GM20431 (cell line): ENCODE results near the gene FOXO1.
"Not testable (repeated sequence)": the region's sequence is repeated elsewhere in the genome, so short reads cannot be mapped to it uniquely, and the experiment has no call there.

Source experiments
- in situ Hi-C: fragments of 300-500 bp; cut with MseI, MboI; formaldehyde crosslinking; loops from one replicate; pipeline ENCODE4 v1.15.0; 2020; ENCODE audit warnings: low sequenced_read_pairs; ENCODE audit not compliant: unreplicated experiment

The FOXO1 gene

GRCh38 chr13:40668335-40668734, 1.9 kb upstream of the FOXO1 start:
- in situ Hi-C loops = no loop called here

GRCh38 chr13:40667622-40667978, 1.2 kb upstream of the FOXO1 start:
- in situ Hi-C loops = no loop called here

GRCh38 chr13:40666933-40667621, 636 bp upstream of the FOXO1 start:
- in situ Hi-C loops = no loop called here

- in situ Hi-C loops = no loop called here
Observed at GRCh38 chr13:40665126-40666044, 1.1 kb downstream of the FOXO1 start.

- in situ Hi-C loops = no loop called here
Observed at GRCh38 chr13:40664350-40665125, 1.9 kb downstream of the FOXO1 start.

- in situ Hi-C loops = not testable (repeated sequence)
Observed at GRCh38 chr13:40664100-40664349, 2.4 kb downstream of the FOXO1 start.

- in situ Hi-C loops = no loop called here
Observed at GRCh38 chr13:40662866-40663265, 3.6 kb downstream of the FOXO1 start.

GRCh38 chr13:40661875-40662665, 4.4 kb downstream of the FOXO1 start:
- in situ Hi-C loops = no loop called here

GRCh38 chr13:40660692-40661091, 5.7 kb downstream of the FOXO1 start:
- in situ Hi-C loops = no loop called here

GRCh38 chr13:40660141-40660664, 6.2 kb downstream of the FOXO1 start:
- in situ Hi-C loops = no loop called here

- in situ Hi-C loops = no loop called here
Observed at GRCh38 chr13:40657951-40658350, 8.5 kb downstream of the FOXO1 start.

GRCh38 chr13:40657307-40657706, 9.1 kb downstream of the FOXO1 start:
- in situ Hi-C loops = no loop called here

- in situ Hi-C loops = no loop called here
Observed at GRCh38 chr13:40656358-40656757, 10.1 kb downstream of the FOXO1 start.

GRCh38 chr13:40653527-40654318, 12.7 kb downstream of the FOXO1 start:
- in situ Hi-C loops = no loop called here

GRCh38 chr13:40652588-40652940, 13.9 kb downstream of the FOXO1 start:
- in situ Hi-C loops = no loop called here

- in situ Hi-C loops = no loop called here
Observed at GRCh38 chr13:40651866-40652587, 14.4 kb downstream of the FOXO1 start.

GRCh38 chr13:40648841-40649240, 17.6 kb downstream of the FOXO1 start:
- in situ Hi-C loops = no loop called here

GRCh38 chr13:40648040-40648439, 18.4 kb downstream of the FOXO1 start:
- in situ Hi-C loops = no loop called here
